ENCODE results near the gene KCND2. TPM values are rescaled to one million over a fixed set of nuclear protein-coding genes. Genes with fewer than 3 reads are reported as not detected.

KCND2 gene
- total RNA-seq, 4 donors from 2014 or later = under 0.01 to 1.3 (median 0.59) TPM; not detected in 1

DNA sequence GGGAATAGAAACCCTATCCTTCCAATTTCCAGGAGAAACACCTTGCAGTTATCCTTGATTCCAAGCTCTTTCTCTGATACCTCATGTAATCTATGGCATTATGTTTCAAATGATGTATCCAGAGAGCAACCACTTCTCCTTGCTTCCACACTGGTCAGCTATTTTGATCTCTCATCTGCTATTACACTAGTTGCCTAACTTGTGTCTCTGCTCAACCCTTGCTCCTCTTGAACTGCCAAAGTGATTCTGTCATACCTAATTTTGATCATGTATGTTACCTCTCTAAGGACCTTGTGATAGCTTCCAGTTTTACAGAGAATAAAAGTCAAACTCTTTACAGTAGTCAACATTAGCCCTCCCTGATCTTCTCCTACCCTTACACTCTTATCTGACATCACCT, 90.4 kb downstream of the KCND2 start:
- DNase-seq (ENCODE audit: low spot score in 2 of 2) = no peak
- Histone ChIP-seq H3K36me3 (no peaks in the 10 kb centered on the region), H3K4me3 (no peak overlapping the region), H3K27me3 (no peaks in the 10 kb centered on the region), H3K4me1 (no peaks in the 10 kb centered on the region), H3K27ac (no peak overlapping the region), H3K9me3 (no peaks in the 10 kb centered on the region)
- TF ChIP-seq, protein P1, sequence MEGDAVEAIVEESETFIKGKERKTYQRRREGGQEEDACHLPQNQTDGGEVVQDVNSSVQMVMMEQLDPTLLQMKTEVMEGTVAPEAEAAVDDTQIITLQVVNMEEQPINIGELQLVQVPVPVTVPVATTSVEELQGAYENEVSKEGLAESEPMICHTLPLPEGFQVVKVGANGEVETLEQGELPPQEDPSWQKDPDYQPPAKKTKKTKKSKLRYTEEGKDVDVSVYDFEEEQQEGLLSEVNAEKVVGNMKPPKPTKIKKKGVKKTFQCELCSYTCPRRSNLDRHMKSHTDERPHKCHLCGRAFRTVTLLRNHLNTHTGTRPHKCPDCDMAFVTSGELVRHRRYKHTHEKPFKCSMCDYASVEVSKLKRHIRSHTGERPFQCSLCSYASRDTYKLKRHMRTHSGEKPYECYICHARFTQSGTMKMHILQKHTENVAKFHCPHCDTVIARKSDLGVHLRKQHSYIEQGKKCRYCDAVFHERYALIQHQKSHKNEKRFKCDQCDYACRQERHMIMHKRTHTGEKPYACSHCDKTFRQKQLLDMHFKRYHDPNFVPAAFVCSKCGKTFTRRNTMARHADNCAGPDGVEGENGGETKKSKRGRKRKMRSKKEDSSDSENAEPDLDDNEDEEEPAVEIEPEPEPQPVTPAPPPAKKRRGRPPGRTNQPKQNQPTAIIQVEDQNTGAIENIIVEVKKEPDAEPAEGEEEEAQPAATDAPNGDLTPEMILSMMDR (IDR thresholded peaks at IDR 0.05) = no peak
- TF ChIP-seq POLR2A (IDR thresholded peaks at IDR 0.05) = no peak
- TF ChIP-seq EP300 (IDR thresholded peaks at IDR 0.05) = no peak

DNA sequence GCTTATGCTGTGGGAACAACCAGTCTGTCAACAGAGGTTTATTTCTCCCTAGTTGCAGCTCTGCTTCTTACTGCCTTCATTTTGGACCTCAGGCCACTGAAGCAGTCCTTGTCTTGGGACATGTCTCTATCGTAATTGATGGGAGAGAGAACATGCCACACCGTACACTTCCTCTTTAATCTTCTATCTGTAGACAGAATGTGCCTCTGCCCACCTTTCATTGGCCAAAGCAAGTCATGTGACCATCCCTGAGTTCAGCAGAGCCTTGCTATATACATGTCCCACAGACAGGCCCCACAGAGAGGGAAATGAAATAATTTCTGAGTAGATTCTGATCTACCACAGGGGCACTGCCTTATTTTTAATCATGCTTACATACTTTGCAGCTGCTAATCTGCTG, 98.0 kb downstream of the KCND2 start:
- TF ChIP-seq EP300 (IDR thresholded peaks at IDR 0.05) (no peak), POLR2A (IDR thresholded peaks at IDR 0.05) (no peak)
- TF ChIP-seq, protein P1 (IDR thresholded peaks at IDR 0.05) = no peak
- DNase-seq (ENCODE audit: low spot score in 2 of 2) = no peak
- H3K27me3 ChIP-seq = no peaks in the 10 kb centered on the region
- no peak overlapping the region for H3K27ac ChIP-seq
- no peaks in the 10 kb centered on the region for H3K4me1 ChIP-seq
- no peak overlapping the region for H3K4me3 ChIP-seq
- no peaks in the 10 kb centered on the region for H3K36me3 ChIP-seq
- WGBS, 2 donors = 64 to 81% methylated on average over 2 of the region's 2 CpGs
- no peaks in the 10 kb centered on the region for H3K9me3 ChIP-seq

DNA sequence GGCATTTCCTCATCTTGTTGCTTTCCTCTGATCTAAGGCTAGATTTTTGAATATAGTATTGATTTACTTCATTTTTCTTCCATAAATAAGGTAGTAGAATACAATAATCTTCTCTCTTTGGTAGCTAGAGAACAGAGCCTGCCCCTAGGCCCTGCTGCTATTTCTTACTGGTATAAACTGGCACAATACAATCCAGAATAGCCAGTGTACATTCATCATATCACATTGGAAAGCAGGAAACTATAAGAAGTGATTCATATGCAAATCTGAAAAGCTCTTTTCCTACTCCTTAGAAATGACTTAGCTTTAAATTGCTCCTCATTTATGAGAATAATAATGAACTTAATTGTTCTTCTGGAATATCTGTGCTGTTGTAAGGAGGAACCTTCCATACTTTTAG, 100.2 kb downstream of the KCND2 start:
- no peak for DNase-seq (ENCODE audit: low spot score in 2 of 2)
- H3K9me3 ChIP-seq = no peaks in the 10 kb centered on the region
- no peaks in the 10 kb centered on the region for H3K27me3 ChIP-seq
- no peak overlapping the region for H3K27ac ChIP-seq
- no peaks in the 10 kb centered on the region for H3K36me3 ChIP-seq
- TF ChIP-seq EP300 (IDR thresholded peaks at IDR 0.05) = no peak
- TF ChIP-seq, protein P1 (IDR thresholded peaks at IDR 0.05) = no peak
- TF ChIP-seq POLR2A (IDR thresholded peaks at IDR 0.05) = no peak
- H3K4me3 ChIP-seq = no peak overlapping the region
- no peaks in the 10 kb centered on the region for H3K4me1 ChIP-seq

DNA sequence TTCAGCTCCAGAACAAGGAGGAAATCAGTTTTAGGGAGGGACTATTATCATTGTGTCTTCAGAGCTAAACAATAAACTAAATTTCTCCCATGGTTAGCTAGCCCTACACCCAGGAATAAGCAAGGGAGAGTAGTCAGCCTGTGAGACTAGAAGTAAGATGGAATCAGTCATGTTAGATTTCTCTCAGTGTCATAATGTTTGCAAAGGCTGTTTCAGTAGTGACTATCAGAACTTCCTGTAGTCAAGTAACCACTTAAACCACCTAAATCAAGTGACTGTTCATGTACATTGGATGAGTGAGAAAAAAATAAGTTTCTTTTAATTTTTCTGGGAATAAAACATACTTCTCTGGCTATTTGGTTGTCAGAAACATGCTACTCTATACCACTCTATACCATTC, 121.6 kb downstream of the KCND2 start:
- Histone ChIP-seq H3K36me3 (no peaks in the 10 kb centered on the region), H3K4me3 (no peak overlapping the region), H3K27ac (no peak overlapping the region), H3K27me3 (no peaks in the 10 kb centered on the region), H3K9me3 (peaks cover 0 to 3% (median 0%) of the 10 kb centered on the region in 4 donors), H3K4me1 (no peaks in the 10 kb centered on the region)
- no peak for DNase-seq (ENCODE audit: low spot score in 2 of 2)
- no peak for TF ChIP-seq EP300 (IDR thresholded peaks at IDR 0.05)
- TF ChIP-seq, protein P1 (IDR thresholded peaks at IDR 0.05) = no peak
- TF ChIP-seq POLR2A (IDR thresholded peaks at IDR 0.05) = no peak

DNA sequence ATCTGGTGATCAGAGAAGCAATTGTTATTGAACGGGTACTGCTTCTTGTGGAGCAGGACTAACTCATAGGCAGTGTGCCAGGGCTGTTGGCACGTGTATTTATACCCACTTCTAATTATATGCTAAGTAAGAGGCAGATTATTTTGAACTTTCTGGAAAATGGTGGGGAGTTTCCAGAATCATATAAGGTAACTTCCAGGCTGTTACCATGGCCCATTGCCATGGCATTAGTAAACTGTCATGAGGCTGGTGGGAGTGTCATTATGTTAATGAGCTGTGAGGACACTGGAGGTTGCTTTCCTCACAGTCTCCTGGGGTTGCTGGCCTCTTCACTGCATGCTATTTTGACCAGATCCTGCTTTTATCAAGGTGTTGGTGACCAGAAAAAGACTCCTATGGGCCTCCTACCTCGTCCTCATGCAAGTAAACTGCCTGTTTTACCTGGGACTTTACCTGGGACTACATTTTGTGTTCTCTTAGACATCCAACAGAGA, 122.6 kb downstream of the KCND2 start:
- WGBS, 2 donors = 67 to 78% methylated on average over 3 of the region's 3 CpGs

More for the DNA sequence above, 122.6 kb downstream of the KCND2 start:
- Histone ChIP-seq H3K27ac (no peak overlapping the region), H3K9me3 (peaks cover 0 to 3% (median 0%) of the 10 kb centered on the region in 4 donors), H3K4me1 (no peaks in the 10 kb centered on the region), H3K4me3 (no peak overlapping the region), H3K27me3 (no peaks in the 10 kb centered on the region), H3K36me3 (no peaks in the 10 kb centered on the region)
- TF ChIP-seq POLR2A (IDR thresholded peaks at IDR 0.05) (no peak), EP300 (IDR thresholded peaks at IDR 0.05) (no peak)
- TF ChIP-seq, protein P1 (IDR thresholded peaks at IDR 0.05) = no peak
- no peak for DNase-seq (ENCODE audit: low spot score in 2 of 2)

Measured in tibial nerve (tissue), 4 donors.